Stimulated activated CD8-positive, alpha-beta memory T cell treated with anti-CD3 and anti-CD28 coated beads, Interleukin-4, amount 100 ng/mL, for 24 hours (primary cell): ENCODE data around the gene MED15.

Experiments
- DNase-seq: peaks from one replicate; pipeline ENCODE4 v3.0.0-alpha.2; 2020; ENCODE audit warnings: low read depth

The MED15 gene

DNA sequence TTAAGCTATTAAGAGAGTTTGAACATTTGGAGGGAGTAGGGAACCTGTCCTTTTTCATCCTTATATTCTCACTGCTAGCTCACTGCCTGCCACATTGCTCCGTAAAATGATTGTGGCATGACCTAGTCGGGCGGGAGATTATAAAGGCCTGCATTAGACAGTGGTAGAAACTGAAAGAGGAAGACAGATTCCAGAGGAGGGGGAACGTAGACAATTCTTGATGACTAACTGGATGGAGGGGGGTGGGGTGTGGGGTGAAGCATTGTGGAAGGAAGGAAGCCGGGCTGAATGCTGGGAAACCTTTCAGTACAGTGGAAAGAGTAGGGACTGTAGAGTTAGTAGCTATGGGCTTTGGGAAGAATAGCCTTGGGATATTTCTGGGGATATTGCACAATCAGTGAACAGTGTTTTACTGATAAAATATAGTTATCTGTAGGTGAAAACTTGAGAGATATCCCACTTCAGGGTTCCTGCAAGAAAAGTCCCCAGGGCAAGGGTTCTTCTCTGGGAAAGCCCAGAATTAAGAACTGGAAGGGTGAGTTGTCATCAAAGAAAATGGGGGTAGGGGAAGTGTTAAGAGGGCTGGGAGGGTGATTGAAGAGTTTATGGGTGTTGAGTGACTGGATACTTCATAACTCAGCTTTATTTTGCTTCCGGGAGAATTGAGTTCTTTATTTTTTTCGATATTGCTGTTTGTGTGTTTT is 2.1 kb downstream of the MED15 start:
- no peak for DNase-seq

DNA sequence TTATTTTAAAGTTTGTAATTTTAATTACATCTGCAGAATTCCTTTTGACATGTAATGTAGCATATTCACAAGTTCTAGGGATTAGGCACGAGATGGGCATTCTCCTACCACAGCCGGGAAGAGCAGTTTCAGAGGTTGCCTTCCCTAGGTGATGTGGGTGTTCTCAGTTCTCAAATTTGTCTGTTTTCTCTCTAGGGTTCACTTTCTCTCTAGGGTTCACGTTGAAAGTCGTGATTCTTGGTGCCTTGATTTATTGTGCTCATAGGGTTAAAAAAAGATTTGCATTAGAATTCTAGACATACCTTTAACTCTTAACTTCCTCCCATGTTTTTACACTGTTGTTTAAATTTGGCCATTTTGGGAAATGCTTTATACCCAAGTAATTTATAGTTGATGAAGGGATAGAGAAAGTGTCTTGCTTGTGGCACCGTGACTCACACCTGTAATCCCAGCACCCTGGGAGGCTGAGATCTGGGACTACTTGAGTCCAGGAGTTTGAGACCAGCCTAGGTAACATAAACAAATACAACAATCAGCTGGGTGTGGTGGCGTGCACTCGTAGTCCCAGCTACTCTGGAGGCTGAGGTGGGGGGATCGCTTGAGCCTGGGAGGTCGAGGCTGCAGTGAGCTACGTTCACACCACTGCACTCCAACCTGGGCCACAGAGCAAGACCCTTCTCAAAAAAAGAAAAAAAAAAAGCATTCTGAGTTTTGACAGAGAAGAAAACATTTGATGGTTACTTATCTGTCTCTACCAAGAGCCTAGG is 3.6 kb downstream of the MED15 start:
- no peak for DNase-seq

DNA sequence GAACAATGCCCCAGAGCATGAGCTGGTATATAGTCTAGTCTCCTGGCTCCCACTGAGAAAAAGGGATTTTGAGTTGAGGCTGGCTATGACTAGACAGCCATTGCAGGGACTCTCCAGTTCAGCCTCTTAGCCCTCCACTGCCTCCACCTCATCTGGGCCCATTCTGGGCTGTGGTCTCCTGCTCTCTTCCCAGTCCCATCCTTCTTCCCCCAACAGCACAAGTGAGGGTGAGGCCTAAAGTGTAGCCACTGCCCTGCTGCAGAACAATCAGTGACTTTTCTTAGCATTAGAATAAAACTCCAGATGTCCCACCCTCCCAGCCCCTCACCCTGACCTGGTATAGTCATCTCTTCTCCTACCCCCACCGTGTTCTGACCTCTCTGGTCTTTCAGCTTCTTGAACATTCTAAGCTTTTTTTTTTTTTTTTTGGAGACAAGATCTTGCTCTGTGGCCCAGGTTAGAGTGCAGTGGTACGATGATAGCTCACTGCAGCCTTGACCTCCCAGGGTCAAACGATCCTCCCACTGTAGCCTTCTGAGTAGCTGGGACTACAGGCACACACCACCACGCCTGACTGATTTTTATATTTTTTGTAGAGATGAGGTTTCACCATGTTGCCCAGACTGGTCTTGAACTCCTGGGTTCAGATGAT is 4.3 kb downstream of the MED15 start:
- DNase-seq = no peak

DNA sequence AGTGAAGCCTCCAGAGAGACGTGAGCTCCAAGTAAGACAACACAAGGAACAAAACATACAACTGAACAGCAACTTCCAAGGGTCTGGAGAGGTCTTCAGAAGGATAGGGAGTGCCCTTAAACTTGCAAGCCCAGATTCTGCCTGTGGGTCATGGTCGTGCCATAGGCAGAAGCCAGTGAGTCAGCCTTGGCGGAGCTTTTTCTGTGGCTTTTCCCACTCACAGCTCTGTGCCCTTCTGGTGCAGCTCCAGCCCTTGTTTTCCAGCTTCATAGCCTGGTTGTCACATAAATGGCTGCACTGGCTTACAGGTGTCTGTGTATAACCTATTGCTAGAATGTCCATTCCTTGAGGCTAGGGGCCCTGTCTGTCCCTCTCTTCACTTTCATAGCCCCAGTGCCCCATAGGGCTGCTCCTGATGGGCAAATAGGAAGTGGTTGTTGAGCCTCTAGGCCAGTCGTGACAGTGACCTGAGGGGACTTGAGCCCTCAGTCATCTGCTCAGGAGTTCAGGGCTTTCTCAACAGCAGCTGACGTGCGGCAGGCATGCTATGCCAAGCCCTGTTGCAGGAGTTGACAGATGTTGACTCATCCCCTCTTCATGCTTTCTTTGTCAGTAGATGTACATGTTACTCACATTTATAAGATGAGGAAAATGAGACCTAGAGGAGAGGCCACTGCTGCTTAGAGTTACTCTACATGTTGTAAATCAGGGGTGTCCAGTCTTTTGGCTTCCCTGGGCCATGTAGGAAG is 7.4 kb downstream of the MED15 start:
- DNase-seq = no peak

DNA sequence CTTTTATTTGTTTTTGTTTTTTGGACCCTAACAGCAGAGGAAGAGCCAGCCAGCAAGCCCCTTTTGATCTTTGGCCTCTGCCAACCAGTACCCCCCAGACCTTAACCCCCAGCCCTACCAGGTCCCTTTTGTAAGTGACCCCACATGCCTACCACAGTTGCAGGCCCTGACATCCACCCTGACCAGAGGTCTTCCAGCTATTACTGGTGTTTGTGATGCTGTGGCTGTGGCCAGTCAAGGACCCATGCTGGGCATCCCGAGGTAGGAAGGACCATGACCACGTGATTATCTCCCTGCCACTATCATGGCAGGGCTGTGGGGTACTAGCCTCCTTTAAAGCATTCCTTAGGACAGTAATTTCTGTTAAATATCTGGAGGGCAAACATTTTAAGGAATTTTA is 9.0 kb downstream of the MED15 start:
- DNase-seq = no peak

DNA sequence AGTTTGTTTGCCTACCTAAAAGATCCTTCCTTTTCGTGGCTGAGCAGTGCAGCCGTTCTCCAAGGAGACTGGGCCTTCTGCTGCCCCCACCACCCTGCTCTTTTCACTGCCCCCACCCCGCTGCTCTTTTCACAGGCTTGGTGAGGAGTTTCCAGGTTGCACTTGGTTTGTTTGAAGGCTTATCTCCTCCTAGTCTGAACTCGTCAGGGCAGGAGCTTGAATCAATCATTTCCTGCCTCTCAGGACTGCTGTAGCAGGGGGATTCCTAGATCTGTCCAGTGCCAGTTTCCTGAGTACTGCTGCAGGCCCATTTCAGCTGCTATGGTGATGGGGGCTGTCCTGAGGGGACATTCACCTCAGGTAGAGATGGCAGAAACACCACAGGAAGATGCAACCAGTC is 10.0 kb downstream of the MED15 start:
- no peak for DNase-seq

DNA sequence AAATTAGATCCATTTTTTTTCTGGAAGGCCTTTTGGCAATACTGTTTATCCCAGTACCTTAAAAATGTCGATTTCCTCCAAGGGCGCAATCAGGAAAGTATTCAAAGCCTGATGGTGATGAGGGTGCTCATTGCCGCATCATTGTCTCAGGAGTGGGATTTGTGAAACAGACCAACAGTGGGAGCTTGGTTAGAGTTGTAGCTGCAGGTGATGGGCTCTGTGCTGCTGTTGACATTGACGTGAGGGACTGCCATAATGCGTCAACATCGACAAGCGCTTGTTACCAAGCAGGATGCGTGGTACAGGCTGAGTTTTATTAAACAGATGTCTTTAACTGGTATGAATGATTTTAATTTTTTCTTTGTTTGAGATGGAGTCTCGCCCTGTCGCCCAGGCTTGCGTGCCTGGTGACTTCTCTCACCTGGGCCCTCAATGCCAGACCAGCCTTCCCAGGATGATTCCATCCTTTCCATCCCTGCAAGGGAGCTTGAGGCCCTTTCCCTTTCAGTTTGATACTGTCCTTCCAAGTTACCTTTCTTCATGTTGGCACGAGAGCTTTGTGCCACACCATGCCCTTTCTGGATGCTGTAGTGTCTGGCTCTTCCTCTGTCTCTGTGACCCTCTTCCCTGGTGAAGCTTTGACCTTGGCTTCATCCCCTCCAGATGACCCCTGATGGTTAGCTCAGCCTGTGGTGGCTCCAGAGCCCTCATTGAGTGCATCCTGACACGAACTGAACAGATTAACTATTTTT is 10.6 kb downstream of the MED15 start:
- DNase-seq = no peak

DNA sequence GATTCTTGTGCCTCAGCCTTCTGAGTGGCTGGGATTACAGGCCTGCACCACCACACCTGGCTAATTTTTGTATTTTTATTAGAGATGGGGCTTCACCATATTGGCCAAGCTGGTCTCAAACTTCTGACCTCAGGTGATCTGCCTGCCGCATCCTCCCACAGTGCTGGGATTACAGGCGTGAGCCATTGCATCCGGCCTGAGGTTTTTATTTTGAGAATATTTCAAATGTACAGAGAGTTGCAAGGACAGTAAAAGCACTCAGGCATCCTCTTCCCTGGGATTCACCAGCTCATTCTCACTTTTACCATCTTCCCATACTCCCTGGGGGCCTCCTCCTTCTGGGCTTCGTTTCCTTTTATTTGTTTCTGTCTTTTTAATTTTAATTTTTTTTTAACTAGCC is 12.1 kb downstream of the MED15 start:
- DNase-seq = no peak

DNA sequence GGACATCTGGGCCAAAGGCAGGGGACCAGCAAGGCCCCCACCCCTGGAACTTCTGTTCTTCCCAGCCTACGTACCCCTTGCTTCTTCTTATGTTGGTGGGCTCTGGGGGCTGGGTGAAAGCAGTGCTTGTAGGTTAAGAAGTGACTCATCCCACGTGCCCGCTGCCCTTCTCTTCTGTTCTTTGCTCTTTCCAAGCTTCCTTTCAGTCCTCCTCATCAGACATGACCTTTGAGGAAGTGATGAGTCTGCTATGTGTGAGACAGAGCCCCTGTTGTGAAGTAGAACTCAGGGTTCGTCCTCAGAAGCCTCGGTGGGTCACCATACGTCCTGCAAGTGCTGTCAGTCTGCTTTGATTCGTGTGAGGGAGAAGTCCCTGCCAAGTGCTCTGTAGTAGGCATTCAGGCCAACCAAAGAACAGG is 12.7 kb downstream of the MED15 start:
- DNase-seq = peak; percentile 36

DNA sequence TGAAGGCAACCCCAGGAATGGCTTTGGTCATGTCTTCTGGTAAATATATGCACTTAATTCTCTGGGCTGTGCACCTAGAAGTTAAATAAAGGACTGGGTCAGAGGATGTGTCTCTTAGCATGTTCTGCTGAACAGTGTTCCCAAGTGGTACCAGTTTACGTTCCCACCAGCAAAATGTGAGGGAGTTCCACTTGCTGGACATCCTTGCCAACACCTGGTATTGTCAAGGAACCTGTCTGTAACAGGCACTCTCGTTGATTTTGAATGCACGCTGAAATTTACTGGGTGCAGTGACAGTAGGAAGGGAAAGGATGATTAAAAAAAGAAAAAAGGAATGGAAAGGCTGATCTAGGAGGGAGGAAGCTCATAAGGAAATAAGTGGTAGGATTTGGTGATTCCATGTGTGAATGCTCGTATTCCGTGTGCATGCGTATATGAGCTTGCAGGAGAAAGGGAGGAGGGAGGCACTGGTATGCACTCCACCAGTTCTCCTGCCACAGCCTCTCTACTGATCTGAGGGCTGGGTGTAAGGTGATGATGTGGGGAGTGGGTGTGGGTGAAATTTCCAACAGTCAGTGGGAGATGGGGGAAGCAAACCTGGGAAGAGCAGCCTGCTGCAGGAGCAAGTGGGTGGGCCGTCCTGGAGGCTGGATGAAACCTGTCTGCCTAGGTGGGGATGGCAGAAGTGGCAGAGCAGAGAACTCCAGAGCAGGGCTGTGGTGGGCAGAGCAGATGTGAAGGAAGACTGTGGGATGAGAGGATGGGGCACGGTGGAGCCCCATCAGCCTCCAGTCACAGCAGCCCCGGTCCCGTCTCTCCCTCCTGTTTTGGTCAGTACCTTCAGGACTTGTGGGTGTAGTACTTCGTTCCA is 15.0 kb downstream of the MED15 start:
- no peak for DNase-seq

DNA sequence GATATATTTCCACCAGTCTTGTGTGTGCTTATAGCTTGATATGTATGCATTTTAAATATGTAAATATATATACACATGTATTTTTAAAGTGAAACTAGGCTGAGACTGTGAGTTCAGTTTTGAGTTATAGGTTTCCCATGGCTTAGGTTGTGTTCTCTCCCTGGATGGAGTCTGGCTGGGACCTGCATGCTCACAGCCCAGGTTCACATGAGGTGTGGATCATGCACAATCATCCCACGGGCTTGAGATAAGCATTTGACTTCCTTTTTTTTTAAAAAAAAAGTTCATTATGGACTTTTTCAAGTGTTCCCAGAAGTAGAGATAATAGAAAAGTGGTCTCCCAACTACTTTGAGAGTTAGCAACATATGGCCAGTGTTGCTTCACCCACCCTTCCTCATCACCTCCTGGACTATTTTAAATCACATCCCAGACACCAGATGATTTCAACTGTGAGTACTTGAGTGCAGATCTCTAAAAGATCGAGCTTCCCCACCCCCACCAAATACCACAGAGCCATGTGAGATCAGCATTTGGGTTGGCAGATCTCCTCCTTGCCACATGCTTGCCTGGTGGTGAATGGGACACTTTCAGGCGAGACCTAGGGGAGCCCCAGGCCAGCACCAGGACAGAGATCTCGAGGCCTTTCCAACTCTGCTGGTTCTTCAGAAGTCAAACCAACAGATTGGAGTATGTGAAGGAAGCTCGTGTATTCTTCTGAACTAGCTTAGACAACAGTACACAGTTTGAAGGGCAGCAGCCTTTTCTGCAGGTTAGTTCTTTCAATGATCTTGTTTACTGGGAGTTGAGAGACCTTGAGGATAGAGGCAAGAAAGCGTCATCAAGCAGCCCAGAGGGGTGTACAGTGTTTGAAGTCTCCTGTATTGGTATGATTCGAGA is 15.9 kb downstream of the MED15 start:
- no peak for DNase-seq

DNA sequence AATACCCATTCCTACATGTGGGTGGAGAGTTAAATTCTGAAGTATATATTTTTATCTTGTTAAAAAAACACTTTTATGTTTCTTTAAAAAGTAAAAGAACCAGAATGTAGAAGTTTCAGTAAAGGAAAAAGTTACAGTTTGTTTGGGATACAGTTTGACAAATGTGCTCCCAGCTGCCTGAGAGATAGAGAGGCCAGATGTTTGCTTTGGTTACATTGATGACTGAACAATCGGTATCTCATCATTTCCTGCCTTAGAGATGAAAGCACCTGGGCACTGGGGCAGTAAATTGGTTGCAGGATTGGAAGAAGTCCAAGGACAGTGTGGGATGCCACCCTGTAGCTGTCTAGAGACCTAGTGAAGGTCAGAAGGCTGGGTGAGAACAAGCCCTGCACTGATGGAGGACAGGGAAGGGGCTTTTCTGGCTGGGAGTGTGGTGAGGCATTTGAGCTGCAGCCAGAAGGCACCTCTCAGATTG is 16.6 kb downstream of the MED15 start:
- DNase-seq = no peak

DNA sequence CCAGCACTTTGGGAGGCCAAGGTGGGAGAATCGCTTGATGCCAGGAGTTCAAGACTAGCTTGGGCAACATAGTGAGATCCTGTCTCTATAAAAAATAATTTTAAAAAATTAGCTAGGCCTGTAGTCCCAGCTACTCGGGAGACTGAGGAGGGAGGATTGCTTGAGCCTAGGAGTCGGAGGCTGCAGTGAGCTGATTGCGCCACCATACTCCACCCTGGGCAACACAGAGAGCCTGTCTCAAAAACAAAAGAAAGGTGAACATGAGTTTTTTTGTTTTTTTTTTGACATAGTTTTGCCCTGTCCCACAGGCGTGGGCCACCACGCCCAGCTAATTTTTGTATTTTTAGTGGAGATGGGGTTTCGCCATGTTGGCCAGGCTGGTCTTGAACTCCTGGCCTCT is 17.6 kb downstream of the MED15 start:
- DNase-seq = no peak

DNA sequence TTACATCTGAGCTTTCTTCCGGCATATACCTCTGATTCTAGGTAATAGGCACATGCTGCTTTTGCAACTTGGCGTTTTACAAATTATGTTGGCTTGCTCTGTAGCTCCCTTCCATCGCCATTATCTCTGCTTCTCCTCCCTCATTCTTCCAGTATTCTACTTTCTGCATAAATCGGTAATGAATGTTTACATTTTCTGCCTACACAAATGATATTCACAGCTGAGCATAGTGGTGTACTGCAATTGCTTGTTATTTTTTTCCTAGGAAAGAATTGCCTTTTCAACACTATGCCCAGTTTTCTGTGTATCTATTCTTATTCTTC is 18.9 kb downstream of the MED15 start:
- DNase-seq = no peak

DNA sequence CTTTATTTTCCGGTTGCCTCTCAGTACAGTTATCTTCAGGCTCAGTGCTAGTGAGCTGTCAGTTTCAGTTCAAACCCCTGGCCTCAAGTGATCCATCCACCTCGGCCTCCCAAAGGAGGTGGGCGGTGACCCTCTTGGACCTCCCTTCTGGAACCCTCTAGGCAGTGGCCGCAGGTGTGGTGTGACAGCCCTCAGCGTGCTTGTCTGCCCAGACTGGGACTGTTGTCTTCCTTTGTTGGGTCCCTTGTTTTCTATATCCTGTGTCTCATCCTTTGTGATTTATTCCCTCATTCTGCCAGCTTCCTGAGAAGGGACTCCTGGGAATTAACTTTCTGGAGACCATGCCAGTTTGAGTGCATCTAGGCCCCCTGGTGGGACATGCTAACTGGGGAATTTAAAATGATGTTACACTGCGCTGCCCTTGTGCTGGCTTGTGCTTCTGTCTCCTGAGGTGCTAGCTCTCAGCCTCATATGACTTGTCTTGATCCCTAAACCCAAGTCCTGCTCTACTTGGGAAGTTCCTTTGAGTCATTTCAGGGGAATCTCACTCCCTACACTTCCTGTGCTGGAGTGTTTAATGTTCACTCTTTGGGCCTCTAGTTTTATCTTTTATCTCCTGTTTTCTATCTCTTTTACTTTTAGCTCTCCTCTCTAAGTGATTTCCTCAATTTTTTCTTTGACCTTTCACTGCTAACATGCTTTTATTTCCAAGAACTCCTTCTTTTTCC is 19.4 kb downstream of the MED15 start:
- DNase-seq = no peak

DNA sequence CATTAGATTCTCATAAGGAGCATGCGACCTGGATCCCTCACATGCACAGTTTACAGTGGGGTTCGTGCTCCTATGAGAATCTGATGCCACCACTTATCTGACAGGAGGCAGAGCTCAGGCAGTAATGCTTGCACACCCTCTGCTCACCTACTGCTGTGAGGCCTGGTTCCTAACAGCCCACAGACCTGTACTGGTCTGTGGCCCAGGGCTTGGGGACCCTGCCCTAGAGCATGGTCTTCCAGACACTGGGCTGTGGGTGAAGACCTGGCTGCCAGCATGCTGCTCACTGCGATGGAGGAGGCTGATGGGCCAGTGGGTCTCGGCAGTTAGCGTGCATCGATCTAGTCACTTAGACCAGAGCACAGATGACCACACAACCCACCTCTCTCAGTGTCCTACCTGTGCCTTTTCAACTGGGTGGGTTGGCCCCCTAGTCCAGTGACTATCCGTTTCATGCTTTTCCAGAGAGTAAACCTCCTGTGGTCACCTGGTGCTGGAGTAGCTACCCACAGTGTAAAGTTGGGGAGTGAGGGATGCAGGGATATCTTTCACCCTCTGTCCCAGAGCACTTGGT is 21.1 kb downstream of the MED15 start:
- no peak for DNase-seq

DNA sequence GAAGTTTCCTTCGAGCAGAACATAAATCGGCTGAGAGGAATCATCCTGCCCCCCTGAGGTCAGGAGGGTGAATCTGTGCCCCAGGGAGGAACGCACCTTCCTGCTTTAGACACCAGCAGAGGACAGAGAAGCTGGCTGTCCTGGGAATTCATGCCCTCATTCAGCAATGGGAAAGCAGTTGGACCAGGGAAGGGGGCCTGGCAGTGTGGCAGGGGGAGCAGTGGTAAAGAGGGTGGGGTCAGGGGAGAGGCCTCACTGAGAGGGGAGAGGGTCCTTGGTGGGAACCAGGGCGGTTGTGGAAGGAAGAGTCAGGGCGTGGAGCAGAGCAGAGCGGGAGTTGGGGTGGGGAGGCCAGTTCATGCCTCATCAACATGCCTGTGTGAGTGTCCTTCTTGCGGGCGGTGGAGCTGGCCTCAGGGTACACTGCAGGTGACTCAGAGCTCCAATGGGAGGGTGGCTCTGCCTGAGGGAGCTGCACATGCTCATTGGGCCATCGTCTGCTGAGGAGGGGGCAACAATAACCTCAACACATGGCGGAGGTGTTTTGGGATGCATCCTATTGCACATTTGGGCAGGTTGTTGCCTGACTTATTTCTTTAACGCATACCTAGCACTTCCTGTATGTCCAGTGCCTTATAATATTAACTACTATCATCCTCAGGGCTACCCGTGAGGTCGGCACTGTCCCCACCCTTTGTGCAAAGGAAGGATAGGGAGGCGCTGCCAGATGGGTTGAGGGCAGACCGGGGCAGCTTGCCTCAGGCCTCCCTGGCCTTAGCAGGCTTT is 23.2 kb downstream of the MED15 start:
- no peak for DNase-seq

DNA sequence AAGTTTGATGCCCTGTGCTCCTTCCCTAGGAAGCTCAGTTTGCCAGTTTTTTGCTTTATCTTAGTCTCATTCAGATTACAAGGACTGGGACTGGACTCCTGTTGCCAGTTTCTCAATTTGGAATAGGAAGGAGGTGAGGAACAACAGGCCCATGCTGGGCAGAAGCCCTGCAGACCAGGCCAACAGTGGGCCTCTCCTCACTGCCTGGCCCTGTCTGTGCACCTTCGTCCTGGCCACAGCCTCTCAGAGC is 23.7 kb downstream of the MED15 start:
- DNase-seq = no peak
